IMR-90 (cell line): ENCODE results near the gene TOP2A. TPM values are rescaled to one million over a fixed set of nuclear protein-coding genes. Genes with fewer than 3 reads are reported as not detected.

ENCODE experiments used
- ATAC-seq: fragments of 200-7000 bp; cut with Tn5 transposase; 2 replicates; pipeline ENCODE4 v1.9.1; 2020; ENCODE audit warnings: low read depth, mild to moderate bottlenecking, moderate library complexity
- BruUV-seq: library from RNA; stranded (reverse); fragments of 400-500 nt; replicated peaks from 2 replicates; lab custom pipeline; 2021; lab: Mats Ljungman, UMichigan
- CTCF ChIA-PET: fragments of 300-600 bp; formaldehyde crosslinking; extraction: SDS; loops from one replicate; lab custom pipeline; 2021; ENCODE audit warnings: antibody characterized with exemption; lab: Yijun Ruan, JAX
- POLR2A ChIA-PET: fragments of 300-600 bp; sonication (Branson Sonifier 250); formaldehyde crosslinking; loops from one replicate; lab custom pipeline; 2022; ENCODE audit warnings: antibody characterized with exemption; ENCODE audit not compliant: unreplicated experiment; lab: Charles Lee
- DNase-seq: peaks from one replicate; pipeline ENCODE4 v3.0.0; 2013
- H2AFZ ChIP-seq: replicated peaks from 2 replicates; pipeline ENCODE3; 2013; ENCODE audit warnings: low read length, mild to moderate bottlenecking; ENCODE audit not compliant: poor library complexity
- H2AK5ac ChIP-seq: 2 replicates; pipeline ENCODE4 v1.6.1; 2013; ENCODE audit warnings: low read depth, low read length, inconsistent platforms
- H2AK9ac ChIP-seq: replicated peaks from 2 replicates; pipeline ENCODE3; 2013; ENCODE audit warnings: mild to moderate bottlenecking, low read depth, low read length, moderate library complexity; ENCODE audit not compliant: poor library complexity
- H2BK120ac ChIP-seq: 2 replicates; pipeline ENCODE4 v1.6.1; 2013; ENCODE audit warnings: low read depth, low read length, inconsistent platforms
- H2BK15ac ChIP-seq: 3 replicates; pipeline ENCODE4 v1.6.1; 2013; ENCODE audit warnings: low read depth, low read length, inconsistent platforms
- H2BK20ac ChIP-seq: 2 replicates; pipeline ENCODE4 v1.6.1; 2013; ENCODE audit warnings: low read depth, mild to moderate bottlenecking, inconsistent platforms, low read length, moderate library complexity
- H2BK5ac ChIP-seq: 2 replicates; pipeline ENCODE4 v1.6.1; 2013; ENCODE audit warnings: mild to moderate bottlenecking, low read depth, low read length, inconsistent platforms; ENCODE audit not compliant: poor library complexity, severe bottlenecking
- H3K14ac ChIP-seq: replicated peaks from 2 replicates; pipeline ENCODE4 v1.6.1; 2013; ENCODE audit warnings: low read depth, low read length, inconsistent platforms
- H3K18ac ChIP-seq: 2 replicates; pipeline ENCODE4 v1.6.1; 2013; ENCODE audit warnings: low read depth, low read length, control low read depth
- H3K23ac ChIP-seq: 2 replicates; pipeline ENCODE4 v1.6.1; 2013; ENCODE audit warnings: low read depth, low read length, inconsistent platforms
- H3K27ac ChIP-seq: 2 replicates; pipeline ENCODE4 v1.5.1; 2013; ENCODE audit warnings: mild to moderate bottlenecking, control low read depth, low read length; ENCODE audit not compliant: insufficient read depth
- H3K27me3 ChIP-seq: 2 replicates; pipeline ENCODE4 v1.6.1; 2013; ENCODE audit warnings: low read length; ENCODE audit not compliant: control insufficient read depth, insufficient read depth
- H3K36me3 ChIP-seq: 2 replicates; pipeline ENCODE4 v1.6.1; 2013; ENCODE audit warnings: low read length, mixed read lengths; ENCODE audit not compliant: control insufficient read depth, insufficient read depth
- H3K4ac ChIP-seq: 2 replicates; pipeline ENCODE4 v1.6.1; 2013; ENCODE audit warnings: low read depth, low read length, inconsistent platforms
- H3K4me1 ChIP-seq: 2 replicates; pipeline ENCODE4 v1.6.1; 2013; ENCODE audit warnings: low read length, mixed read lengths; ENCODE audit not compliant: control insufficient read depth, insufficient read depth
- H3K4me2 ChIP-seq: 2 replicates; pipeline ENCODE4 v1.6.1; 2013; ENCODE audit warnings: low read depth, mild to moderate bottlenecking, control low read depth, low read length, moderate library complexity
- H3K4me3 ChIP-seq: 2 replicates; pipeline ENCODE4 v1.5.1; 2013; ENCODE audit warnings: low read depth, mild to moderate bottlenecking, control low read depth, low read length, moderate library complexity; ENCODE audit not compliant: insufficient read depth
- H3K56ac ChIP-seq: 2 replicates; pipeline ENCODE4 v1.6.1; 2013; ENCODE audit warnings: low read length, inconsistent platforms; ENCODE audit not compliant: insufficient read depth; ENCODE audit errors: extremely low read depth
- H3K79me1 ChIP-seq, 2 experiments: 2 replicates each; pipeline ENCODE4 v1.6.1; 2013; ENCODE audit warnings: low read length in 2 of 2, inconsistent platforms in 1 of 2, low read depth in 1 of 2
- H3K9ac ChIP-seq: 2 replicates; pipeline ENCODE4 v1.6.1; 2013; ENCODE audit warnings: low read depth, low read length, control low read depth
- H3K9me1 ChIP-seq: 2 replicates; pipeline ENCODE4 v1.6.1; 2013; ENCODE audit warnings: low read length, inconsistent platforms; ENCODE audit not compliant: insufficient read depth
- H3K9me3 ChIP-seq: 2 replicates; pipeline ENCODE4 v1.6.1; 2013; ENCODE audit warnings: low read length; ENCODE audit not compliant: control insufficient read depth, insufficient read depth
- H4K20me1 ChIP-seq: 2 replicates; pipeline ENCODE4 v1.6.1; 2013; ENCODE audit warnings: low read length, inconsistent platforms; ENCODE audit not compliant: insufficient read depth
- H4K5ac ChIP-seq: 2 replicates; pipeline ENCODE4 v1.6.1; 2013; ENCODE audit warnings: mild to moderate bottlenecking, low read depth, low read length, control low read depth
- H4K8ac ChIP-seq, 2 experiments: 2 replicates each; pipeline ENCODE4 v1.6.1; 2013; ENCODE audit warnings: low read depth in 2 of 2, low read length in 2 of 2, control low read depth in 1 of 2, inconsistent platforms in 1 of 2
- H4K91ac ChIP-seq: 2 replicates; pipeline ENCODE4 v1.6.1; 2013; ENCODE audit warnings: low read depth, low read length, inconsistent platforms; ENCODE audit not compliant: insufficient read depth
- MAFK ChIP-seq: IDR thresholded peaks from 2 replicates; pipeline ENCODE4 v1.6.1; 2012; ENCODE audit warnings: low read depth, low read length, improper control_type of control experiment
- MAZ ChIP-seq: IDR thresholded peaks from 2 replicates; pipeline ENCODE4 v1.6.1; 2012; ENCODE audit warnings: low read depth, mild to moderate bottlenecking, low read length, improper control_type of control experiment, moderate library complexity, borderline replicate concordance
- SMC3 ChIP-seq: fragments of 150-350 bp; IDR thresholded peaks from 2 replicates; pipeline ENCODE4 v1.6.1; 2016; ENCODE audit warnings: low read depth, mild to moderate bottlenecking, antibody characterized with exemption, low read length, moderate library complexity
- WGBS, 2 experiments: methylation state at CpG; one replicate each; pipeline versions ENCODE4 v1.1.5 to v1.1.7; 2013; ENCODE audit warnings: missing lambda C conversion rate in 2 of 2; ENCODE audit not compliant: insufficient read length in 1 of 2; ENCODE audit errors: extremely low coverage in 2 of 2; 5-methylcytosine and 5-hydroxymethylcytosine counted together
- dilution Hi-C: fragments of 300-500 bp; cut with HindIII; formaldehyde crosslinking; loops from one replicate; pipeline ENCODE4 v1.14.3; 2018; ENCODE audit warnings: low sequenced_read_pairs; ENCODE audit not compliant: unreplicated experiment
- in situ Hi-C: fragments of 300-500 bp; cut with MboI; formaldehyde crosslinking; loops from 3 replicates; pipeline ENCODE4 v1.14.3; 2019; ENCODE audit warnings: low sequenced_read_pairs, inconsistent platforms, mixed read lengths
- intact Hi-C: fragments of 100-400 bp; cut with micrococcal nuclease; formaldehyde crosslinking; loops from 2 replicates; pipeline ENCODE4 v1.10.0; 2022
- polyA plus RNA-seq, 3 experiments: library from polyadenylated mRNA; depleted of rRNA; stranded (reverse); fragments of >200 nt; gene quantifications; 2 replicates each; pipeline ENCODE4 v1.2.3, GENCODE V29; 2012; ENCODE audit warnings: low replicate concordance in 1 of 3
- total RNA-seq: library from RNA; depleted of rRNA; stranded (reverse); fragments of >200 nt; gene quantifications from 2 replicates; pipeline ENCODE4 v1.2.3, GENCODE V29; 2012
- TF ChIP-seq, protein P1 (sequence below): conservative IDR thresholded peaks from 2 replicates; pipeline ENCODE4 v1.5.1; 2012; ENCODE audit warnings: mild to moderate bottlenecking, low read depth, low read length, improper control_type of control experiment

Gene TOP2A
- total and polyA plus RNA-seq, 2 of the 4 experiments (the other 2 are of a cell fraction), result 43.4 to 68.5 TPM

DNA sequence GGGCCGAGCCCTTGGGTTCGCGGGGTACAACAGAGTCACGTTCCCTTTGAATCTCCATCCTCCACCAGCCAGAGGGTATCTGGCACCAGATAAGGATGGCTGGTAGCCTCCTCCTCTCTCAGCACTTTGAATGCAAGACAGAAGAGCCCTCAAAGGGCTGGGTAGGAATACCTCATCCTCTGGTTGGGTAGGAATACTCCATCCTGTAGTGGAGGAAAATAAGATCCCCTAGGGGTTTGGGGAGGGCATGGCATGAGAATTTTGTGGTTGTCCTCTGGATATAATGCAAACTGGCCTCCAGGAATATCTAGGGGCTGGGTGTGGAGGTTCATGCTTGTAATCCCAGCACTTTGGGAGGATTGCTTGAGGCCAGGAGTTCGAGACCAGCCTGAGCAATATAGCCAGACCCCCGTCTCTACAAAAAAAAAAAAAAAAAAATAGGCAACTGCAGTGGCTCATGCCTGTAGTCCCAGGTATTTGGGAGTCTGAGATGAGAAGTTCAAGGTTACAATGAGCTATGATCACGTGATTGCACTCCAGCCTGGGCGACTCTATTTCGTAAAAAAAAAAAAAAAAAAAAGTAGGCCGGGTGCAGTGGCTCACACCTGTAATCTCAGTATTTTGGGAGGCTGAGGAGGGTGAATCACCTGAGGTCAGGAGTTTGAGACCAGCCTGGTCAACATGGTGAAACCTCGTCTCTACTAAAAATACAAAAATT is 28.2 kb upstream of the TOP2A start:
- Histone ChIP-seq H4K8ac (peak overlapping the region in 1 of 2 experiments; percentile 95; a peak in 2 of 4 replicates), H3K14ac (peak overlapping the region; percentile 92), H2BK15ac (no peak overlapping the region), H3K36me3 (peaks cover 41% of the 10 kb centered on the region), H2AK9ac (peak overlapping the region; percentile 77), H3K4me2 (peak overlapping the region; percentile 87), H4K20me1 (peaks cover 69% of the 10 kb centered on the region), H3K9me3 (no peaks in the 10 kb centered on the region), H3K4me3 (peak overlapping the region; percentile 98), H3K79me1 (peaks cover 25 to 71% of the 10 kb centered on the region in 2 experiments), H3K4ac (peak overlapping the region; percentile 86), H3K27me3 (no peaks in the 10 kb centered on the region), H2BK20ac (no peak overlapping the region), H3K18ac (peak overlapping the region; percentile 51; the same call in 1 of the 2 replicates), H4K5ac (no peak overlapping the region), H2BK5ac (peak overlapping the region; percentile 76), H2BK120ac (no peak overlapping the region), H3K9ac (peak overlapping the region; percentile 98), H3K23ac (peak overlapping the region; percentile 84; the same call in 1 of the 2 replicates), H3K56ac (peak overlapping the region; percentile 96), H3K4me1 (peaks cover 36% of the 10 kb centered on the region), H2AFZ (no peak overlapping the region), H2AK5ac (peak overlapping the region; percentile 81), H3K27ac (peak overlapping the region; percentile 65), H3K9me1 (peaks cover 32% of the 10 kb centered on the region), H4K91ac (peak overlapping the region; percentile 72; the same call in 1 of the 2 replicates)
- intact Hi-C loops (no loop called here), in situ Hi-C loops (no loop called here), dilution Hi-C loops (no loop called here)
- POLR2A ChIA-PET, result interaction anchor here (0.6 kb wide), 6 partner anchors 23 to 93 kb away, joined by 3 to 13 read pairs (median 4); no protein-coding TSS in a partner anchor
- ATAC-seq (no peak), DNase-seq (peak; percentile 27)
- TF ChIP-seq, protein P1, sequence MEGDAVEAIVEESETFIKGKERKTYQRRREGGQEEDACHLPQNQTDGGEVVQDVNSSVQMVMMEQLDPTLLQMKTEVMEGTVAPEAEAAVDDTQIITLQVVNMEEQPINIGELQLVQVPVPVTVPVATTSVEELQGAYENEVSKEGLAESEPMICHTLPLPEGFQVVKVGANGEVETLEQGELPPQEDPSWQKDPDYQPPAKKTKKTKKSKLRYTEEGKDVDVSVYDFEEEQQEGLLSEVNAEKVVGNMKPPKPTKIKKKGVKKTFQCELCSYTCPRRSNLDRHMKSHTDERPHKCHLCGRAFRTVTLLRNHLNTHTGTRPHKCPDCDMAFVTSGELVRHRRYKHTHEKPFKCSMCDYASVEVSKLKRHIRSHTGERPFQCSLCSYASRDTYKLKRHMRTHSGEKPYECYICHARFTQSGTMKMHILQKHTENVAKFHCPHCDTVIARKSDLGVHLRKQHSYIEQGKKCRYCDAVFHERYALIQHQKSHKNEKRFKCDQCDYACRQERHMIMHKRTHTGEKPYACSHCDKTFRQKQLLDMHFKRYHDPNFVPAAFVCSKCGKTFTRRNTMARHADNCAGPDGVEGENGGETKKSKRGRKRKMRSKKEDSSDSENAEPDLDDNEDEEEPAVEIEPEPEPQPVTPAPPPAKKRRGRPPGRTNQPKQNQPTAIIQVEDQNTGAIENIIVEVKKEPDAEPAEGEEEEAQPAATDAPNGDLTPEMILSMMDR, result 0 out of 2 replicates have a peak, but pooled peaks have one; percentile 11
- TF ChIP-seq MAFK, result no peak
- TF ChIP-seq MAZ, result no peak
- TF ChIP-seq SMC3, result no peak
- no CpG with 5 or more reads among the region's 11 CpGs for WGBS, 2 experiments
- no TSS peak for BruUV-seq
- CTCF ChIA-PET, result interaction anchor here (0.7 to 1.2 kb wide), 2 partner anchors 30 to 501 kb away, joined by 6 read pairs; no protein-coding TSS in a partner anchor
